Measurements from ENCODE around the gene HYLS1. TPM values are rescaled to one million over a fixed set of nuclear protein-coding genes. Genes with fewer than 3 reads are reported as not detected.
"Not testable (repeated sequence)": the region's sequence is repeated elsewhere in the genome, so short reads cannot be mapped to it uniquely, and the experiment has no call there.

HYLS1 gene
- total RNA-seq, 2 donors from 2014 or later, result 3.3 to 3.9 TPM

DNA sequence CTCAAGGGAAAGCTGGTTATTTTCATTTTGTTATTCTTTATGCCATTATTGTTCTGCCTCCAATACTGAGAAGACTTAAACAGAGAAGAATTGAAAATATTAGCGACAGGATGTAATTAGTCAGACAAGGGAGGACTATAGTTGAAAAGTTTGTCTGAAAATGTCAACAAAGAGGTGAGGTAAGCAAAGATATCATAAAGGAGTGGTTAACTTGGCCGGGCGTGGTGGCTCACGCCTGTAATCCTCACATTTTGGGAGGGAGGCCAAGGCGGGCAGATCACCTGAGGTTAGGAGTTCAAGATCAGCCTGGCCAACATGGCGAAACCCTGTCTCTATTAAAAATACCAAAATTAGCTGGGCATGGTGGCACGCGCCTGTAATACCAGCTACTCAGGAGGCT is 4.1 kb upstream of the HYLS1 start:
- Mint-ChIP-seq H3K27ac (no peak overlapping the region), H3K4me3 (no peak overlapping the region), H3K27me3 (peaks cover 21% of the 10 kb centered on the region), H3K36me3 (ENCODE audit: low read depth) (no peaks in the 10 kb centered on the region), H3K4me1 (peaks cover 8% of the 10 kb centered on the region)
- no peaks in the 10 kb centered on the region for H3K9me3 ChIP-seq (ENCODE audit: control insufficient read depth, low read length, poor library complexity, severe bottlenecking)
- DNase-seq, result no peak
- no peak for ATAC-seq

GRCh38 chr11:125886997-125887372 is 483 bp upstream of the HYLS1 start:
- H3K9me3 ChIP-seq (ENCODE audit: control insufficient read depth, low read length, poor library complexity, severe bottlenecking), result no peaks in the 10 kb centered on the region
- H3K27ac Mint-ChIP-seq, result peak overlapping the region; percentile 96
- peaks cover 17% of the 10 kb centered on the region for H3K4me1 Mint-ChIP-seq
- DNase-seq (peak in 2 of 3 donors; percentile 24 to 27), ATAC-seq (peak; percentile 38)
- H3K27me3 Mint-ChIP-seq, result peaks cover 4% of the 10 kb centered on the region
- H3K36me3 Mint-ChIP-seq (ENCODE audit: low read depth), result no peaks in the 10 kb centered on the region
- peak overlapping the region; percentile 91 for H3K4me3 Mint-ChIP-seq

GRCh38 chr11:125890447-125891100 is 3.1 kb downstream of the HYLS1 start:
- no peaks in the 10 kb centered on the region for H3K9me3 ChIP-seq (ENCODE audit: control insufficient read depth, low read length, poor library complexity, severe bottlenecking)
- Mint-ChIP-seq H3K27me3 (no peaks in the 10 kb centered on the region), H3K27ac (peak overlapping the region; percentile 51), H3K4me3 (no peak overlapping the region), H3K4me1 (peaks cover 23% of the 10 kb centered on the region), H3K36me3 (ENCODE audit: low read depth) (peaks cover 12% of the 10 kb centered on the region)
- no peak for ATAC-seq
- DNase-seq, result no peak

GRCh38 chr11:125892071-125892470 is 4.6 kb downstream of the HYLS1 start:
- H3K27me3 Mint-ChIP-seq, result no peaks in the 10 kb centered on the region
- H3K9me3 ChIP-seq (ENCODE audit: control insufficient read depth, low read length, poor library complexity, severe bottlenecking), result no peaks in the 10 kb centered on the region
- no peak for ATAC-seq
- H3K27ac Mint-ChIP-seq, result peak overlapping the region; percentile 9
- DNase-seq, result no peak
- H3K4me1 Mint-ChIP-seq, result peaks cover 29% of the 10 kb centered on the region
- H3K36me3 Mint-ChIP-seq (ENCODE audit: low read depth), result peaks cover 12% of the 10 kb centered on the region
- no peak overlapping the region for H3K4me3 Mint-ChIP-seq

GRCh38 chr11:125892994-125893393 is 5.5 kb downstream of the HYLS1 start:
- no peaks in the 10 kb centered on the region for H3K27me3 Mint-ChIP-seq
- DNase-seq (no peak), ATAC-seq (no peak)
- H3K4me1 Mint-ChIP-seq, result peaks cover 25% of the 10 kb centered on the region
- no peak overlapping the region for H3K4me3 Mint-ChIP-seq
- H3K9me3 ChIP-seq (ENCODE audit: control insufficient read depth, low read length, poor library complexity, severe bottlenecking), result no peaks in the 10 kb centered on the region
- H3K36me3 Mint-ChIP-seq (ENCODE audit: low read depth), result peaks cover 12% of the 10 kb centered on the region
- no peak overlapping the region for H3K27ac Mint-ChIP-seq

DNA sequence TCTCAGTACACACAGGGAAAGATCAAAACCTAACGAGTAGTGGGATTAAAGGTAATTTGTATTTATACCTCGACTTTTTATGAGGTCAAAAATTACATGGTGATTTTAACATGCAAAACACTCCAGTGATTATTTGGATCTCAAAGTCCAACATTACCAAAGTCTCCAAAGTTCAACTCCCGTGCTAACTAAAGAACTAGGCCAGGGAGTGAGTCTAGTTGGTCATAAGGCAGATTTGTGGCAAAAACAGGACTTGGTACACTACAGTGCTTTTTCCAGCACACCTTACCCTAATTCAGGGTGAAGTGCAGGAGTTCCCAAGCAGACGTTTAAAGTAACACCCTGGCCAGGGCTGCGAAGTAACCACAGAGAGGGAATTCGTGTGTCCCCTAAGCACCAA is 14.4 kb downstream of the HYLS1 start:
- H3K27ac Mint-ChIP-seq, result peak overlapping the region; percentile 16
- peaks cover 25% of the 10 kb centered on the region for H3K4me1 Mint-ChIP-seq

GRCh38 chr11:125902277-125902926 is 14.9 kb downstream of the HYLS1 start:
- no peak for DNase-seq

More for the DNA sequence above, 14.4 kb downstream of the HYLS1 start:
- Mint-ChIP-seq H3K4me3 (peak overlapping the region; percentile 67), H3K36me3 (ENCODE audit: low read depth) (no peaks in the 10 kb centered on the region), H3K27me3 (peaks cover 29% of the 10 kb centered on the region)
- no peak for DNase-seq
- peaks cover 3% of the 10 kb centered on the region for H3K9me3 ChIP-seq (ENCODE audit: control insufficient read depth, low read length, poor library complexity, severe bottlenecking)
- ATAC-seq, result no peak

DNA sequence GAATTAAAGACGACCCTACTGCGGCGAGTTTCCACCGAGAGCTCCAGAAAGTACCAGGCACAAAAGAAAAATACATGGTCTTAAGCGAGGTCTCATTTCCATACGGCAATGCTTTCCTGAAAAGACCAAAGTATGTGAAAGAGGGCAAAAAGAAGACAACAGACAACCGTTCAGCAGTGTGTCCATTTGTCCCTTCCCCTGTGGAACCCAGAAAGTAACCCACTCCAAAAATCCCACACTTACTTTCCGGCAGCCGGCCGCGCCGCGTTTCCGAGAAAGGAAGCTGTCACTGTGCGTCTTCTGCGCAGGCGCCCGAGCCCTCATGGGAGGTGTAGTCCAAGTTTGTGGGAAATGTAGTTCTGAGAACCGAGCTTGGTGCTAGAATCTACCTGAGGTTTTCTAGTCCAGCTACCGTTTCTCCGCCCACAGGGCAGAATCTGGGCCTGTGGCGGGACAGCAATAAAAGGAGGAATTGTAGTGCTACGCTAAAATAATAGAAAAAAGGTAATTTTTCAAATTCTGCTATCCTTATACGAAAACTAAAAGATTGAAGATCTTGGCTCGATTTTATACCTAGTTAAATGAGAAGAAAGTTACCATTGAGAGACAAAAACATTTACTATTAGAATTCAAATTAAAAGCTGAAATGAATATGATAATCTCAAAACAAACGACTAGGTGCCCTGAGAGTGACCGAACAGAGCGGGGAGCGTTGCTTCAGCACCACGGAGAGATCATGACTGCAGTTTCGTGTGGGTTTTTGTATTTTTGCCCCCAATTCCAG is 15.7 kb downstream of the HYLS1 start, which contains the start of gene PUS3:
Gene PUS3 (minus strand): TSS at position 280 of the 784 bp plus-strand sequence. CDS start 6,922 bp downstream, outside the sequence.
- Mint-ChIP-seq H3K4me3 (peak within 1 kb of the TSS; percentile 94), H3K4me1 (peaks cover 24% of the 10 kb centered on the region), H3K27me3 (peaks cover 34% of the 10 kb centered on the region), H3K36me3 (ENCODE audit: low read depth) (no peaks in the 10 kb centered on the region), H3K27ac (peak within 1 kb of the TSS; percentile 89)
- DNase-seq (peak; percentile 74 to 78 (median 76)), ATAC-seq (peak; percentile 93)
- H3K9me3 ChIP-seq (ENCODE audit: control insufficient read depth, low read length, poor library complexity, severe bottlenecking), result peaks cover 3% of the 10 kb centered on the region

More at GRCh38 chr11:125902277-125902926, 14.9 kb downstream of the HYLS1 start:
- no peaks in the 10 kb centered on the region for H3K36me3 Mint-ChIP-seq (ENCODE audit: low read depth)
- peaks cover 29% of the 10 kb centered on the region for H3K27me3 Mint-ChIP-seq
- peak; percentile 10 for ATAC-seq
- peak overlapping the region; percentile 94 for H3K4me3 Mint-ChIP-seq
- H3K9me3 ChIP-seq (ENCODE audit: control insufficient read depth, low read length, poor library complexity, severe bottlenecking), result peaks cover 3% of the 10 kb centered on the region
- peak overlapping the region; percentile 89 for H3K27ac Mint-ChIP-seq
- peaks cover 24% of the 10 kb centered on the region for H3K4me1 Mint-ChIP-seq

DNA sequence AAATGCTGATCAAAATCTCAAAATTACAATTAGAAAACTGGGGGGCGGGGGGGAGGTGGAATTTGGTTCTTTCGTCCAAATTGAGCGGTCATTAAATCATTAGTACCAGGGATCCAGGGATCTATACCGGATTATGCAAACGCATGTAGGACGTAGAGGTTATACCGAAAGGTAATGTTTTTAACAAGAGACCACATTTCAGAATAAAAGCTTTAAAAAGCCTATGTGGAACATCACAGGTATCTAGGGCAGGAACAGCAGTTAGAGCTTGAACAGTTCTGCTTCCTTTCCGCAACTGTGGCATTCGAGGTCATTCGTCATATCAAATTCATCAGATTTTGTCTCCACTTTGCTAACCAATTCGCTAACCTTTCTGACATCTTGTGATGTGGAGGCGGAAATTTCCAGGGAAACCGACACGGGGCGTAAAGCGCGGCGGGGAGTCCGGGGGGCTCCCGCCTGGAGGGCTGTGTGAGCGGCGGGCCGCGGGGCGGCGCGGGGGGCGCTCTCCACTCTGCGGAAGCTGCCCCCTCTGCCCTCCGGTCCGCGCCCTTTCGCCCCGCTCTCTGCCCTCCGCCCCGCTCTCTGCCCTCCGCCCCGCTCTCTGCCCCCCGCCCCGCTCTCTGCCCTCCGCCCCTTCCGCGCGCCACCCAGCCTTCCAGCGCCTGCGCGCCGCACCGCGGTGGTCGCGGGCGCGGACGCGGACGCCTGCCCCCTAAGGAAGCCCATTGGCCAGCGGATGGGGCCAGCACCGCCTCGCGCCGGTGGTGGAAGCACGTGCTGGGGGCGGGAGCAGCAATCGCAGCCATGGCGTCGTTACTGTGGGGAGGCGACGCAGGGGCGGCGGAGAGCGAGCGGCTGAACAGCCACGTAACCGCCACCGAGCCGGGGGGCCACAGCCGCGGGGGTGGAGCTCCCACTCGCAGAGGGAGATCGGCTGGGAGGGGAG is 16.5 kb downstream of the HYLS1 start, which contains the start of gene DDX25:
Gene DDX25 (plus strand): TSS at position 798 of the 949 bp plus-strand sequence. CDS start 10 bp downstream, at position 808.
- ATAC-seq (peak; percentile 37), DNase-seq (peak in 2 of 3 donors; percentile 21)
- peaks cover 24% of the 10 kb centered on the region for H3K4me1 Mint-ChIP-seq
- H3K36me3 Mint-ChIP-seq (ENCODE audit: low read depth), result no peaks in the 10 kb centered on the region
- peak within 1 kb of the TSS; percentile 94 for H3K4me3 Mint-ChIP-seq
- peaks cover 43% of the 10 kb centered on the region for H3K27me3 Mint-ChIP-seq
- peaks cover 3% of the 10 kb centered on the region for H3K9me3 ChIP-seq (ENCODE audit: control insufficient read depth, low read length, poor library complexity, severe bottlenecking)
- peak within 1 kb of the TSS; percentile 89 for H3K27ac Mint-ChIP-seq

DNA sequence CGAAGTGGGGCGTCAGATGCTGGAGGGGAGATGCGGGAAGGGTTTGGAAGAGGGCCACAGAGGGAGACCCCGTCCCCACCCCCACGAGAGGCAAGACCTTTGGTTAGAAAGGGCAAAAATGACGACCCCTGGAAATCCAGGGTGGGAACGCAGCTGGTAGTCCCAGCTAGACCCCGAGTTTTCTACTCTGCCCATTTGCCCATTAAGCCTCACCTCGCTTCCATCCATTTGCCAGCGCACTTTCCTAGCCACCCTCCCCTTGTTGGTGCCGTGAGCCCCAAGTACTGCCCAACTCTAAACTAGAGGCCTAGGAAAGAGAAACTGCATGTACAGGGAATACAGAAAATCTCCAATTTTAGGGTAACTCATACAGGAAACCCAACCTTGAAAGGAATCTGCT is 17.2 kb downstream of the HYLS1 start:
- ATAC-seq (no peak), DNase-seq (no peak)
- peaks cover 45% of the 10 kb centered on the region for H3K27me3 Mint-ChIP-seq
- H3K27ac Mint-ChIP-seq, result no peak overlapping the region
- H3K4me1 Mint-ChIP-seq, result peaks cover 19% of the 10 kb centered on the region
- H3K9me3 ChIP-seq (ENCODE audit: control insufficient read depth, low read length, poor library complexity, severe bottlenecking), result peaks cover 3% of the 10 kb centered on the region
- H3K4me3 Mint-ChIP-seq, result peak overlapping the region; percentile 94
- no peaks in the 10 kb centered on the region for H3K36me3 Mint-ChIP-seq (ENCODE audit: low read depth)

DNA sequence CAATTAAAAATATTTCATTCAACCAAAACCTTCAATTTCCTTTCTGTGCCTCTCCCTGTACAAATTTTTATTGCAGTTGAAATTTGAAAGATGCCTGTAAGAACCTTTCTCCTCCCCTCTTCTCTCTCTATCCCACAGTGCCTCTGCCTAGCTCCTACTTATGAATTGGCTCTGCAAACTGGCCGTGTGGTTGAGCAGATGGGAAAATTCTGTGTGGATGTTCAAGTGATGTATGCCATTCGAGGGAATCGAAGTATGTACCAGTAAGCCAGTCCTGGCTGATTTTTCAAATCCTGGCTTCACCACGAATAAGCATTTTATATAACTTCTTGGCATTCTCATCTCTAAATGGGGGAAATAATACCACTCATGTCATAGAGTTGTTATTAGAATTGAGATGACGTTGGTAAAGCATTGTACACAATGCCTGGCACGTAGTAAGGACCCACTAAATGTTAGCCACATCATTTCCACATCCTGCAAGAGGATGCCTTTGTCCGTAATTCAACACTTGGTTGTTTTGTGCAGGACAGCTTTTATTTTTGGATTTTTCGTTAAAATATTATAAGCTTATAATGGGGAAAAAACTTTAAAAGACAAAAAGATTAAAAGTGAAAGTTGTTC is 22.9 kb downstream of the HYLS1 start:
- H3K4me1 Mint-ChIP-seq, result no peaks in the 10 kb centered on the region
- no peak overlapping the region for H3K27ac Mint-ChIP-seq
- H3K36me3 Mint-ChIP-seq (ENCODE audit: low read depth), result peaks cover 2% of the 10 kb centered on the region
- DNase-seq (no peak), ATAC-seq (no peak)
- peaks cover 58% of the 10 kb centered on the region for H3K27me3 Mint-ChIP-seq
- no peak overlapping the region for H3K4me3 Mint-ChIP-seq
- no peaks in the 10 kb centered on the region for H3K9me3 ChIP-seq (ENCODE audit: control insufficient read depth, low read length, poor library complexity, severe bottlenecking)

GRCh38 chr11:125914601-125915000 is 27.1 kb downstream of the HYLS1 start:
- H3K4me3 Mint-ChIP-seq; H3K36me3 Mint-ChIP-seq (ENCODE audit: low read depth); H3K9me3 ChIP-seq (ENCODE audit: control insufficient read depth, low read length, poor library complexity, severe bottlenecking); DNase-seq; ATAC-seq; H3K27ac Mint-ChIP-seq; H3K4me1 Mint-ChIP-seq: not testable (repeated sequence)
- H3K27me3 Mint-ChIP-seq, result peaks cover 69% of the 10 kb centered on the region
